Gastrocnemius medialis (tissue), 4 donors: ENCODE measurements around the gene KIF5B. TPM values are rescaled to one million over a fixed set of nuclear protein-coding genes. Genes with fewer than 3 reads are reported as not detected.
"Not testable (repeated sequence)": the region's sequence is repeated elsewhere in the genome, so short reads cannot be mapped to it uniquely, and the experiment has no call there.

Experiments
- ATAC-seq, 2 donors: fragments of 150-250 bp; one replicate each; pipeline ENCODE4 v1.9.1; 2016
- DNase-seq, 2 donors: peaks; one replicate each; pipeline ENCODE4 v3.0.0-alpha.2; 2019
- H3K27ac ChIP-seq, 4 donors: fragments of 200-600 bp; sonication (generic); 1 replicate in 1 of 4; 2 replicates in 3 of 4; pipeline ENCODE4 v1.5.1; 2016 to 2018; ENCODE audit warnings: mild to moderate bottlenecking in 2 of 4, moderate library complexity in 1 of 4
- H3K27me3 ChIP-seq, 3 donors: fragments of 200-600 bp; sonication (generic) in 2 of 3; 1 replicate in 1 of 3; 2 replicates in 2 of 3; pipeline versions ENCODE4 v1.5.1 to v1.6.0; 2016 to 2019; ENCODE audit warnings: mild to moderate bottlenecking in 1 of 3, moderate library complexity in 1 of 3
- H3K36me3 ChIP-seq, 2 donors: fragments of 200-600 bp; sonication (generic) in 1 of 2; one replicate each; pipeline ENCODE4 v1.5.1; 2017 to 2018
- H3K4me1 ChIP-seq, 2 donors: fragments of 200-600 bp; sonication (generic) in 1 of 2; one replicate each; pipeline ENCODE4 v1.5.1; 2016 to 2017; ENCODE audit warnings: mild to moderate bottlenecking in 2 of 2
- H3K4me3 ChIP-seq, 4 donors: fragments of 200-600 bp; sonication (generic) in 3 of 4; 1 replicate in 1 of 4; 2 replicates in 3 of 4; pipeline ENCODE4 v1.5.1; 2016 to 2019; ENCODE audit warnings: mild to moderate bottlenecking in 2 of 4
- H3K9me3 ChIP-seq, 3 donors: fragments of 200-600 bp; sonication (generic) in 2 of 3; 1 replicate in 1 of 3; 2 replicates in 2 of 3; pipeline ENCODE4 v1.5.1; 2016 to 2019
- CTCF ChIP-seq, 5 experiments: fragments of 450-650 bp in 3 of 5; fragments of 200-600 bp in 2 of 5; sonication (generic) in 2 of 5; IDR thresholded peaks in 4 of 5; conservative IDR thresholded peaks in 1 of 5; 1 replicate in 4 of 5; 2 replicates in 1 of 5; pipeline ENCODE4 v1.5.1; 2016 to 2019; ENCODE audit warnings: antibody characterized with exemption in 5 of 5, mild to moderate bottlenecking in 3 of 5, moderate library complexity in 3 of 5
- POLR2A ChIP-seq, 2 donors: fragments of 450-650 bp; IDR thresholded peaks; one replicate each; pipeline ENCODE4 v1.6.1; 2017; ENCODE audit warnings: antibody characterized with exemption in 2 of 2, mild to moderate bottlenecking in 2 of 2, moderate library complexity in 2 of 2
- in situ Hi-C, 4 donors: fragments of 200-750 bp; cut with MboI; loops; one replicate each; pipeline versions ENCODE4 v1.15.0 to v1.8.0; 2017; ENCODE audit warnings: low sequenced_read_pairs in 4 of 4
- intact Hi-C: fragments of 100-400 bp; cut with DNase I; formaldehyde crosslinking; loops from one replicate; pipeline ENCODE4 v1.15.1; 2023; ENCODE audit warnings: low total_unique reads
- total RNA-seq, 4 donors: library from RNA; depleted of rRNA; stranded (reverse); fragments of >200 nt; gene quantifications; one replicate each; pipeline versions ENCODE4 v1.1.0 to v1.2.3, GENCODE V29; 2016

KIF5B gene
- total RNA-seq, 4 donors from 2014 or later = 123 to 151 (median 142) TPM

- in situ Hi-C loops = loop anchor here in 3 of 4 donors (10.0 to 25.0 kb wide), 3 partner anchors 282 to 319 kb away; partner anchors contain the start of gene EPC1 (in 1 of the 3)
- intact Hi-C loops = loop anchor here (1.0 to 10.0 kb wide), 6 partner anchors 127 to 1083 kb away; partner anchors contain the start of genes ARHGAP12 and ITGB1
- DNase-seq = peak; percentile 49 to 68
- no peaks in the 10 kb centered on the region for H3K9me3 ChIP-seq
- H3K36me3 ChIP-seq = no peaks in the 10 kb centered on the region
- H3K27ac ChIP-seq = peak overlapping the region; percentile 87 to 99 (median 96)
- TF ChIP-seq POLR2A (IDR thresholded peaks at IDR 0.05) (peak in 1 of 2 donors; percentile 64), CTCF (IDR thresholded peaks at IDR 0.05 in 4 of 5, conservative IDR thresholded peaks at IDR 0.05 in 1 of 5) (peak in 1 of 5 experiments; percentile 28)
- peaks cover 36 to 40% of the 10 kb centered on the region in 2 donors for H3K4me1 ChIP-seq
- ATAC-seq = peak; percentile 72 to 75
- peak overlapping the region; percentile 75 to 91 (median 84) for H3K4me3 ChIP-seq
- no peaks in the 10 kb centered on the region for H3K27me3 ChIP-seq
These were observed 618 bp downstream of the KIF5B start for GRCh38 chr10:32055478-32056135.

GRCh38 chr10:32054094-32054493, 2.1 kb downstream of the KIF5B start:
- peak overlapping the region; percentile 87 to 99 (median 96) for H3K27ac ChIP-seq
- intact Hi-C loops = loop anchor here (5.0 to 10.0 kb wide), 2 partner anchors 393 to 901 kb away; partner anchors contain the start of genes CCDC7 and ITGB1

GRCh38 chr10:32053392-32053791, 2.8 kb downstream of the KIF5B start:
- in situ Hi-C loops = loop anchor here in 3 of 4 donors (10.0 to 25.0 kb wide), 3 partner anchors 284 to 321 kb away; partner anchors contain the start of gene EPC1 (in 1 of the 3)
- H3K9me3 ChIP-seq, H3K27me3 ChIP-seq, H3K36me3 ChIP-seq, DNase-seq, ATAC-seq: not testable (repeated sequence)
- intact Hi-C loops = loop anchor here (5.0 to 10.0 kb wide), 2 partner anchors 394 to 901 kb away; partner anchors contain the start of genes CCDC7 and ITGB1
- Histone ChIP-seq H3K27ac (peak overlapping the region in 1 of 4 donors; percentile 97), H3K4me1 (peaks cover 54 to 56% of the 10 kb centered on the region in 2 donors), H3K4me3 (peak overlapping the region; percentile 75 to 91 (median 84))

More at GRCh38 chr10:32054094-32054493, 2.1 kb downstream of the KIF5B start:
- DNase-seq (no peak), ATAC-seq (no peak)
- H3K4me1 ChIP-seq = peaks cover 50 to 55% of the 10 kb centered on the region in 2 donors
- H3K9me3 ChIP-seq = no peaks in the 10 kb centered on the region
- H3K36me3 ChIP-seq = no peaks in the 10 kb centered on the region
- TF ChIP-seq POLR2A (IDR thresholded peaks at IDR 0.05) = no peak
- no peak for TF ChIP-seq CTCF (IDR thresholded peaks at IDR 0.05 in 4 of 5, conservative IDR thresholded peaks at IDR 0.05 in 1 of 5)
- peak overlapping the region; percentile 75 to 91 (median 84) for H3K4me3 ChIP-seq
- H3K27me3 ChIP-seq = no peaks in the 10 kb centered on the region
- in situ Hi-C loops = loop anchor here in 3 of 4 donors (10.0 to 25.0 kb wide), 3 partner anchors 283 to 321 kb away; partner anchors contain the start of gene EPC1 (in 1 of the 3)

- H3K27me3 ChIP-seq = no peaks in the 10 kb centered on the region
- H3K9me3 ChIP-seq = no peaks in the 10 kb centered on the region
- peaks cover 54 to 59% of the 10 kb centered on the region in 2 donors for H3K4me1 ChIP-seq
- TF ChIP-seq CTCF (IDR thresholded peaks at IDR 0.05 in 4 of 5, conservative IDR thresholded peaks at IDR 0.05 in 1 of 5) (no peak), POLR2A (IDR thresholded peaks at IDR 0.05) (no peak)
- H3K36me3 ChIP-seq = peaks cover 0 to 11% of the 10 kb centered on the region in 2 donors
- no peak for ATAC-seq
- H3K4me3 ChIP-seq = no peak overlapping the region
- intact Hi-C loops = loop anchor here (5.0 to 10.0 kb wide), 2 partner anchors 395 to 903 kb away; partner anchors contain the start of genes CCDC7 and ITGB1
- in situ Hi-C loops = loop anchor here in 3 of 4 donors (10.0 to 25.0 kb wide), 3 partner anchors 285 to 323 kb away; partner anchors contain the start of gene EPC1 (in 1 of the 3)
- H3K27ac ChIP-seq = peak overlapping the region in 3 of 4 donors; percentile 1 to 46 (median 27)
- no peak for DNase-seq
These were observed 4.3 kb downstream of the KIF5B start for GRCh38 chr10:32051926-32052325.
